ENCODE results near the gene COL4A2.
"Not testable (repeated sequence)": the region's sequence is repeated elsewhere in the genome, so short reads cannot be mapped to it uniquely, and the experiment has no call there.

The COL4A2 gene

GRCh38 chr13:110490009-110490770, 183.1 kb downstream of the COL4A2 start:
- DNase-seq (ENCODE audit: low read depth in 1 of 2, low spot score in 1 of 2), result no peak

GRCh38 chr13:110491869-110492678, 185.0 kb downstream of the COL4A2 start:
- DNase-seq (ENCODE audit: low read depth in 1 of 2, low spot score in 1 of 2), result no peak

GRCh38 chr13:110492679-110493593, 185.9 kb downstream of the COL4A2 start:
- no peak for DNase-seq (ENCODE audit: low read depth in 1 of 2, low spot score in 1 of 2)

DNA sequence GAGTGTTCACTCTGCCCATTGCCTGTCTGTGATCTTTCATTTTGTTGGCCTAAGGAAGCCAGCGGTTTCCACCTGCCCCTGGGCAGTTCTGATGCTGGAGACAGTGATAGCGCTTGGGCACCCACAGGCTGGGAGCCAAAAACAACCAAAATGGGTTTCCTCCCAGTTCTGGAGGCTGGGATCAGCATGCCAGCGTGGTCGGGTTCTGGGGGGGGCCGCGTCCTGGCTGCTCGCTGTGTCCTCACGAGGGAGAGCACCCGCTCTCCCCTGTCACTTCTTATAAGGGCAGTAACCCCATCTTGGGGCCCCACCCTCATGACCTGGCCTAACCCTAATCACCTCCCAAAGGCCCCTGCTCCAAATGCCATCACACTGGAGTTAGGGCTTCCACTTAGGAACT, 186.5 kb downstream of the COL4A2 start:
- DNase-seq (ENCODE audit: low read depth in 1 of 2, low spot score in 1 of 2), result no peak

DNA sequence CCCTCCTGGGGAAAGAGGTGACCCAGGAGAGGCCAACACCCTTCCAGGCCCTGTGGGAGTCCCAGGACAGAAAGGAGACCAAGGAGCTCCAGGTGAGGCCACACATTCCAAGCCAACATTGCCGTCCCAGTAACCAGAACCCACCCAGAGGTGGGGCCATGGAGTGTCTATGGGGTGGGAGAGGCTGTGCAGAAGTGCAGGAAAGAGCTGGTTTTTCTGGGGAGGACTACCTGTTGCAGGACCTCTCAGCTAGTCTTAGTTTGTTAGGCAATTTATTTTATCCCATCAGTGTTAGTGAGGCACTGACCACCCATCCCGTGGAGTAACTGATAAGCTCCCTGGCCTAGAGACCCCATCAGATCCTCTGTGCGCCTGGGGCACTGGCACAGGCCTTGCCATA, 188.3 kb downstream of the COL4A2 start:
- DNase-seq (ENCODE audit: low read depth in 1 of 2, low spot score in 1 of 2), result no peak

DNA sequence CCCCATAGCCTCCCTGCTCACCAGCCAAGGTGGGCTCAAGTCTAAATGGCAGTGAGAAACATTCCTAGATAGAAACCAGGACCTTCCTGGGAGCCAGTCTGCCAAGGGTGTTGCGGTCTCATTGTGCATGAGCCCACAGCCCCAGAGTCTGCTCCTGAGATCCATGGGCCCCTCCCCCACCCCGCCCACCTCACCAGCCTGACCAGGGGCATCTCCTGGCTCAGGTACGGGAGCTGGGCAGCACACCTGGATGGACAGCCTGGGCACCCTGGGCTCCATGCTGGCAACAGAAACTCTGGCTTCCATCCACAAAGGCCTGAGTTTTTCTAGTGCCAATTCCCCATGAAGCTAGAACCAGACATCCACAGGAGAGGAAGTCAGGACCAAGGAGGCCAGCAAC, 188.8 kb downstream of the COL4A2 start:
- DNase-seq (ENCODE audit: low read depth in 1 of 2, low spot score in 1 of 2), result no peak

DNA sequence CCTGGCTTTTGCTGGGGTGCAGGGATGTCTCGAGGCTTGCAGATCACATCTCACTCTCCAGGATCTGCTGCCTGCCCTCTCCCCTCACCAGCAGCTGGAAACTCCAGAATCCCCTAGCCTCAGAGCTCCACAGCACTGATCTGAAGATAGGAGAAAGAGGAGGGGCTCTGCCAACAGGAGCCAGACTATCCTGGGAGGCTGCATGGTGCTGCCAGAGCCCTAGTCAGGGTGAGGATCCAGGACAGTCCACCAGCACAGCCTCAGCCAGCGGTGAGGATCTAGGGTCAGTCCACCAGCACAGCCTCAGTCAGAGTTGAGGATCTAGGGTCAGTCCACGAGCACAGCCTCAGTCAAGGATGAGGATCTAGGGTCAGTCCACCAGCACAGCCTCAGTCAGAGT, 189.2 kb downstream of the COL4A2 start:
- DNase-seq (ENCODE audit: low read depth in 1 of 2, low spot score in 1 of 2), result no peak

DNA sequence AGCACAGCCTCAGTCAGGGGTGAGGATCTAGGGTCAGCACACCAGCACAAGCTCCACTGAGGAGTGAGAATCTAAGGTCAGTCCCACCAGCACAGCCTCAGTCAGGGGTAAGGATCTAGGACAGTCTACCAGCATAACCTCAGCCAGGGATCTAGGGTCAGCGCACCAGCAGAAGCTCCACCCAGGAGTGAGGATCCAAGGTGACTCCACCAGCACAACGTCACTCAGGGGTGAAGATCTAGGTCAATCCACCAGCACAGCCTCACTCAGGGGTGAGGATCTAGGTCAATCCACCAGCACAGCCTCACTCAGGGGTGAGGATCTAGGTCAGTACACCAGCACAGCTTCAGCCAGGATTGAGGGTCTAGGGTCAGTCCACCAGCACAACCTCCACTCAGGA, 189.9 kb downstream of the COL4A2 start:
- no peak for DNase-seq (ENCODE audit: low read depth in 1 of 2, low spot score in 1 of 2)

GRCh38 chr13:110497896-110498295, 190.8 kb downstream of the COL4A2 start:
- not testable (repeated sequence) for DNase-seq (ENCODE audit: low read depth in 1 of 2, low spot score in 1 of 2)

DNA sequence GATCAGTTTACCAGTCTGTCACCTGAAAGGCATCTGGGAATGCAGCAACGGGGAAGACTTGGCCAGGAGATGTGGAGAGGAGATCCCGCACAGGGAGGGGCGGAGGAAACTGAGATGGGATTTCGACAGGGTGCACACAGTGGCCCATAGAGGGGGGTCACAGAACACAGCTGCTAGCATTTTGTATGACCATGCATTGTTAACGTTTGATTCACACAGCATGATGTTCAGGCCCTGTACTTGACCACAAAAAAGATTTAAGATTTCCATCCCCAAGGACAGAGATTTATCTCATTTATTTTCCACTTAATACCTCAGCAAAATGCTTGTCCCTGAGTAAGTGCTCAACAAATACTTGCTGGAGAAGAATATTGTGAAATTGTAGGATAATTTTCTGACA, 191.2 kb downstream of the COL4A2 start:
- no peak for DNase-seq (ENCODE audit: low read depth in 1 of 2, low spot score in 1 of 2)

DNA sequence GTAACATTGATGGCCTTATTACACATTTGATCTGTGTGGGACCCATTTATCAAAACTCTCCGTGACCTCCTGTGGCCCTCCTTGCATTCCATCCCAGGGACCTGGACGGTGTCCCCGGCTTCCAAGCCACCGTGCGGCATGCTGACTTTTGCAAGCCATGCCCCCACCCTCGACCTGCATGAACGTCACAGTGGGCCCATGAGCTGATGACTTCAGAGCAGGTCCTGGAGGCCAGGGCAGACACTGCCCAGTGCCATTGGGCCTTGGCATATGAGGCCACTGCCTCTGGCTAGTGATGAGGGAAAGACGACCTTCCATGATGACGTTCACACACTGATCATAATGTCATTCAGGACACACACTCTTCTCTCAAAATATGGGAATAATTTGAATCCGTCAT, 191.7 kb downstream of the COL4A2 start:
- no peak for DNase-seq (ENCODE audit: low read depth in 1 of 2, low spot score in 1 of 2)

- DNase-seq (ENCODE audit: low read depth in 1 of 2, low spot score in 1 of 2), result no peak
Measured at GRCh38 chr13:110499621-110500281, 192.7 kb downstream of the COL4A2 start.

DNA sequence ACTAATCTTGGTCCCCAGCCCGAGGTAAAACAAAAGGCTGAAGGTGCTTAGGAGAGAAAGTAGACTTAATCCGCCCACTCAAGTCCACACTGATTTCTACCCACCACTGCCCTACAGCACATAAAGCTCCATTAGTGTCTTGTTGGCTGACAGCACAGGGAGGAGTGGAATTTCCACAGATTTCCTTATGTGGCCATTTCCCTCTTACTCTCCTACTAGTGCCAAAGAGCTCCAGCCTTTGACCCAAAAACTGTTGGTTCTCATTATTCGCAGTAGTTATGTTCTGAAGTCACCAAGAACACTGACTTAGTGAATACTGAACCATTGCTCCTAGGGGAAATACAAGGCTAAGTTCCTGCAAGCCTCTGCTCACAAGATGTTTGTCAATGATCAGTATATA, 193.3 kb downstream of the COL4A2 start:
- DNase-seq (ENCODE audit: low read depth in 1 of 2, low spot score in 1 of 2), result no peak

DNA sequence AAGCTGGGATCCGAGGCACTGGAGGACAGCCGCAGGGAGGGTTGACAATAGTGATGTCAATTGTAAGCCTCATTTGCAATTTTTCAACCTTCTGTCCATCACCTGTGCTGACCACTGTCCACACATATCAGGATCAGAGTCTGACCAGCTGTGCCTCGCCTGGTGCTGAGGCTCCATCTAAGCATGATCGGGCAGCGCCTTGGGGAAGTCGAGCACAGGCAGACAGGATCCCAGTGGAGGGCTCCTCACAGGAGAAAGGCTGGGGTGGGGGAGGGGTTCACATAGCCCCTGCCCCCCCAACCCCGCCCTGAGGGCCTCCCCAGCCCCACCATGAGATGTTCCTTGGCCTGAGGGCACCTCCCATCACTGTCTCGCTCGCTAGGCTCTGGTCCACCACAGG, 194.1 kb downstream of the COL4A2 start:
- no peak for DNase-seq (ENCODE audit: low read depth in 1 of 2, low spot score in 1 of 2)

DNA sequence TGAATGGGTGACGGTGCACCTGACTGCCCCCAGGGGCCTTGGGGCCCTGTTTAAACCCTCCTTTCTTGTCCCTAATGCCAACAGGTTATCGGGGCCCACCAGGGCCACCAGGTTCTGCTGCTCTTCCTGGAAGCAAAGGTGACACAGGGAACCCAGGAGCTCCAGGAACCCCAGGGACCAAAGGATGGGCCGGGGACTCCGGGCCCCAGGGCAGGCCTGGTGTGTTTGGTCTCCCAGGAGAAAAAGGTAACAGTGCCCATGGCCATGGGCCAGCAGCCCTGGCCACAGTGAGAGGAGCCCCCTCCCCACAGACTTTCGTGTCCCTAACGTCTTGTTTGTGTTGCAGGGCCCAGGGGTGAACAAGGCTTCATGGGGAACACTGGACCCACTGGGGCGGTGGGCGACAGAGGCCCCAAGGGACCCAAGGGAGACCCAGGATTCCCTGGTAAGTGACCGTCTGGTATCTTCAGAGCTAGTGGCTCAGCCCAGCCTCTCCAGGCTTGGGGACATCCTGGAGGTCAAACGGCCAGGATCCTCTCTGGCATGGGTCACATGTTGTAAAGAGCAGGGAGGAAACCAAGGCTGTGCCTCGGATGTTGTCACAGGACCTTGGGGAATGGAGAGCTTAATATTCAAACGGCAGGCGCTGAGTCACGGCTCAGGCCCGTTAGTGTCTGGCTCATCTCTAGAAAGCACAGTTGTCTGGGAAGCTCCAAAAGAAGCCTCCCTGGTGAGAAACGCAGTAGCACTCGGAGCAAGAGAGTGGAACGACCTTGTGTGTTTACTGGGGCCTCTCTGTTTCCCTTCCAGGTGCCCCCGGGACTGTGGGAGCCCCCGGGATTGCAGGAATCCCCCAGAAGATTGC, 196.2 kb downstream of the COL4A2 start:
- DNase-seq (ENCODE audit: low read depth in 1 of 2, low spot score in 1 of 2), result no peak

DNA sequence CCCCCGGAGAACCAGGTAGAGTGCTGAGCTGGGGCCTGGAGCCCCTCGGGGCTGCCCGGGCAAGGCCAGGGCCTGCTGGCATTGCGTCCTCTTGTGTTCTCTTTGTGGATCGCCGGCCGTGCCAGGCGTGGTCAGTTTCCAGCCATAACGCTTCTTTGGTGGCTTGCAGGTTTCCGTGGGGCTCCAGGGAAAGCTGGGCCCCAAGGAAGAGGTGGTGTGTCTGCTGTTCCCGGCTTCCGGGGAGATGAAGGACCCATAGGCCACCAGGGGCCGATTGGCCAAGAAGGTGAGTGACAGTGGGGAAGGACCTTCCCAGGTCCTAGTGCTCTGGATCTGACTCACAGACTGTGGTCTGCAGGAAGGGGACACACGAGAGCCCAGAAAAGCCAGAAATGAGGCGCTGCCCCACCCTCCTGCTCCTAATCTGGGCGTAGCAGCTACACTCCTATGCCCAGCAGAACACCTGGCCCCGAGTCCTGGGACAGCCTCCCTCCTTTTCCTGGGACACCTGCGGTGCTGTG, 197.0 kb downstream of the COL4A2 start:
- DNase-seq (ENCODE audit: low read depth in 1 of 2, low spot score in 1 of 2), result no peak

- no peak for DNase-seq (ENCODE audit: low read depth in 1 of 2, low spot score in 1 of 2)
Measured at GRCh38 chr13:110505594-110505993, 198.5 kb downstream of the COL4A2 start.

DNA sequence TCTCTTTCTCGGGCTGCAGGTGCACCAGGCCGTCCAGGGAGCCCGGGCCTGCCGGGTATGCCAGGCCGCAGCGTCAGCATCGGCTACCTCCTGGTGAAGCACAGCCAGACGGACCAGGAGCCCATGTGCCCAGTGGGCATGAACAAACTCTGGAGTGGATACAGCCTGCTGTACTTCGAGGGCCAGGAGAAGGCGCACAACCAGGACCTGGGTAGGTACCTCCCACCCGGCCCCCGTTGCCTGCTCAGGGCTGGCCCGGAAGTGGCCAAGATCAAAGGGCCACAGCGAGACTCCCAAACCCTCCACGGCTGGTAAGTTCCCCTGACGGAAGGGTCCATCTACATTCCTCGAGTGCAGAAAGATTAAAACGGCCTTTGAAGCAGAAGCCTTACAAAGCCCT, 199.3 kb downstream of the COL4A2 start:
- no peak for DNase-seq (ENCODE audit: low read depth in 1 of 2, low spot score in 1 of 2)

GRCh38 chr13:110506859-110507566, 199.9 kb downstream of the COL4A2 start:
- no peak for DNase-seq (ENCODE audit: low read depth in 1 of 2, low spot score in 1 of 2)
